GM10847 (cell line): ENCODE measurements around the gene NLK.

Experiments
- POLR2A ChIP-seq: IDR thresholded peaks from 2 replicates; pipeline ENCODE4 v1.6.1; 2011; ENCODE audit not compliant: insufficient read length; ENCODE audit errors: extremely low read depth

NLK gene

GRCh38 chr17:28087743-28088142 is 45.3 kb downstream of the NLK start:
- no peak for TF ChIP-seq POLR2A

GRCh38 chr17:28090551-28090950 is 48.1 kb downstream of the NLK start:
- no peak for TF ChIP-seq POLR2A

GRCh38 chr17:28092088-28092487 is 49.6 kb downstream of the NLK start:
- no peak for TF ChIP-seq POLR2A

GRCh38 chr17:28093999-28094716 is 51.7 kb downstream of the NLK start:
- TF ChIP-seq POLR2A: no peak

- no peak for TF ChIP-seq POLR2A
Measured at GRCh38 chr17:28096756-28097155, 54.3 kb downstream of the NLK start.

GRCh38 chr17:28097254-28097653 is 54.8 kb downstream of the NLK start:
- no peak for TF ChIP-seq POLR2A

- TF ChIP-seq POLR2A: no peak
Measured at GRCh38 chr17:28097901-28098300, 55.4 kb downstream of the NLK start.

GRCh38 chr17:28100251-28100650 is 57.8 kb downstream of the NLK start:
- TF ChIP-seq POLR2A: no peak

GRCh38 chr17:28100936-28101335 is 58.5 kb downstream of the NLK start:
- TF ChIP-seq POLR2A: no peak

- TF ChIP-seq POLR2A: no peak
Measured at GRCh38 chr17:28101919-28102318, 59.4 kb downstream of the NLK start.

GRCh38 chr17:28105501-28105900 is 63.0 kb downstream of the NLK start:
- no peak for TF ChIP-seq POLR2A

- TF ChIP-seq POLR2A: no peak
Measured at GRCh38 chr17:28110184-28110583, 67.7 kb downstream of the NLK start.

- TF ChIP-seq POLR2A: no peak
Measured at GRCh38 chr17:28112181-28112580, 69.7 kb downstream of the NLK start.

- TF ChIP-seq POLR2A: no peak
Measured at GRCh38 chr17:28112606-28113005, 70.1 kb downstream of the NLK start.

- no peak for TF ChIP-seq POLR2A
Measured at GRCh38 chr17:28113269-28113668, 70.8 kb downstream of the NLK start.

GRCh38 chr17:28115046-28115445 is 72.6 kb downstream of the NLK start:
- TF ChIP-seq POLR2A: no peak

- TF ChIP-seq POLR2A: no peak
Measured at GRCh38 chr17:28117304-28117703, 74.8 kb downstream of the NLK start.
